ENCODE measurements around the gene MPC1L. TPM values are rescaled to one million over a fixed set of nuclear protein-coding genes. Genes with fewer than 3 reads are reported as not detected.
"Not testable (repeated sequence)": the region's sequence is repeated elsewhere in the genome, so short reads cannot be mapped to it uniquely, and the experiment has no call there.

MPC1L gene
- not detected in 2 replicates for total RNA-seq
- not detected for polyA plus RNA-seq (2012)

DNA sequence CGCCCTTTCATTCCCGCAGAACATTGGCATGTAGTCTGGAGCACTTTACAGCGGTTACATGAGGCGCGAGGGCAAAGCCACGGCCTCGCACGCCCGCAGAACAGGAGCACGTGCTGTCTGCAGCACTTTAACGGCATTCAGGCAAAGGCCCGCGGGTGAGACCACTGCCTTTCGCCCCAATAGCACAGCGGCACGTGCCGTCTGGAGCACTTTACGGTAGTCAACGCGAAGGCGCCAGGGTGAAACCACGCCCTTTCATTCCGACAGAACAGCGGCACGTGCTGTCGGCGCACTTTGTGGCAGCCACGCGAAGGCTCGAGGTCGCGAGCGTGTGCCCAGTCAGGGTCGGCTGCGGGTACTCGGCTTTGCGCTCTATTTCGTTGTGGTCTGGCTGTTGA, at the start of gene MPC1L:
Gene MPC1L (plus strand): TSS at position 290 of the 398 bp plus-strand sequence. CDS start 138 bp downstream, outside the sequence.
- DNase-seq (ENCODE audit: low read depth), result no peak

DNA sequence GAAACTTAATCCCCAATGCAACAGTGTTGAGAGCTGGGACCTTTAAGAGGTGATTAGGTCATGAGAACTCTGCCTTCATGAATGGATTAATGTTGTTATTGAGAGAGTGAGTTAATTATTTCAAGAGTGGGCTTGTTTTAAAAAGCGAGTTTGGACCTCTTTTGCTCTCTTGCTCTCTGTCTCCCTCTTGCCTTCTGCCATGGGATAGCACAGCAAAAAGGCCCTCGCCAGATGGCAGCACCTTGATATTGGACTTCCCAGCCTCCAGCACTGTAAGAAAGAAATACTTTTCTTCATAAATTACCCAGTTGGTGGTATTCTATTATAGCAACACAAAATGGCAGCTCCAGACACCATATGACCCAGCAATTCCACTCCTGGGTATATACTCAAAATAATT, 49.5 kb upstream of the MPC1L start:
- DNase-seq (ENCODE audit: low read depth), result no peak

DNA sequence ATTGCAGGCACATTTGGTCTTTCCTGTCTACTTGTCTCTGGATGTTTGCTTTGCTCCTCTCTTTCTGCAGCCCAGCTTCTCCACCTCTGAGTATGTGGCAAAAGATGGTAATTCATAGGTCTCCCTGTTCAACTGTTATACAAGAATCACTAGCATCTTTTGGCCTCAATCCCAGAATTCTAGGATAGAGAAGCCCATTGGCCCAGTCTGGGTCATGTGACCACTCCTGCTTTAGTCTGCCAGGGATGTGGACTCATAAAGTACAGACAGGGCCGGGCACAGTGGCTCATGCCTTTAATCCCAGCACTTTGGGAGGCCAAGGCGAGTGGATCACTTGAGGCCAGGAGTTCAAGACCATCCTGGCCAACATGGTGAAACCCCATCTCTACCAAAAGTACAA, 47.8 kb upstream of the MPC1L start:
- not testable (repeated sequence) for DNase-seq (ENCODE audit: low read depth)

- DNase-seq (ENCODE audit: low read depth), result no peak
These were observed 46.9 kb upstream of the MPC1L start for GRCh38 chrX:40576291-40576690.

DNA sequence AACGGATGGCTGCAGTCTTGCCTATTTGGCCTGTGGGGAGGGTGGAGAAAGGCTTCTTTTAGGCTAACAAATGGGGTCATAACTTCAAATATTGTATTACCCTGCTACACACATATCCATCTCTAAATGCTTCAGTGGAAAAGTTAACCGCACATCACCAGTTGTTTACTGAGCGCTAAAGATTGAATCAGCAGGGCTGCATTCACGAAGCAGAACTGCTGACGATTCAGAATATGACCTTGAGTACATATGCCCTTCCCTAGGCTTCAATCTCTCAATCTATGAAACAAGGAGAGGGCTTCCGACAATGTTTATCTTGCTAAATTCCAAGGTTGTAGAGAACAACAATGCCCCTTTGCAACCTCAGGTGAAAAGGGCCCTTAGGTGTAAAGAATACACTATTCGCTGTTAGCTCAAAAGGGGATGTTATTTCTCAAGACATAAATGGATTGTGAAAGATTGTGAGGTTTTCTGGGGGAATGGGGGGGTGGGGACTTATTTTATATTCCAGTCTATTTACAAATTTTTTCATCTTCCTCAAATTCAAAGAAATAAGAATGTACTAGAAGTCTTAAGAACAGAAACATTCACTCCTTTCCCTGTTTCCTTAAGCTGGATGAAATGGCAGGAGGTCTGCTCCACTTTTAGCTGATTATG, 45.1 kb upstream of the MPC1L start:
- DNase-seq (ENCODE audit: low read depth), result no peak

DNA sequence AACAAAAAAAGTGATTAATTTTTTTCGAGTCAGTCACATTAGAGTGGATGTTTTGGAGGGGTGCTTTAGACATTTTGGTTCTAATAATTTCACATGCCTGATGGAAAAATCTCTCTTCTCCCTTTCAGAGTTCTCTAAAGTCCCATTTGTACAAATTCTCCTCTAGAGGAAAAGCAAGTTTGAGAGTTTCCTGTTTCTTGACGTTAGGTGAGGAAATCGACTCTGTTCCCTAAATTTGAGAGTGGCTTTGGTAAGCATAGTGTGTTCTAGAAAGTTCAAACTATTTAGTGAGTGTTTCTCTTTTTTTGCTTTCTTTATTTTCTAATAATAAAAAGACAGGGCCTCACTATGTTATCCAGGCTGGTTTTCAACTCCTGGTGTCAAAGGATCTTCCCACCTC, 44.1 kb upstream of the MPC1L start:
- no peak for DNase-seq (ENCODE audit: low read depth)

- DNase-seq (ENCODE audit: low read depth), result no peak
These were observed 43.2 kb upstream of the MPC1L start for GRCh38 chrX:40579900-40580536.

GRCh38 chrX:40580537-40581335, 42.5 kb upstream of the MPC1L start, which contains the start of gene ATP6AP2:
ATP6AP2 (plus strand) TSS chrX:40580970; CDS start chrX:40581066, 96 bp downstream.
- DNase-seq (ENCODE audit: low read depth), result peak; percentile 95

GRCh38 chrX:40581336-40581920, 41.8 kb upstream of the MPC1L start:
- no peak for DNase-seq (ENCODE audit: low read depth)

DNA sequence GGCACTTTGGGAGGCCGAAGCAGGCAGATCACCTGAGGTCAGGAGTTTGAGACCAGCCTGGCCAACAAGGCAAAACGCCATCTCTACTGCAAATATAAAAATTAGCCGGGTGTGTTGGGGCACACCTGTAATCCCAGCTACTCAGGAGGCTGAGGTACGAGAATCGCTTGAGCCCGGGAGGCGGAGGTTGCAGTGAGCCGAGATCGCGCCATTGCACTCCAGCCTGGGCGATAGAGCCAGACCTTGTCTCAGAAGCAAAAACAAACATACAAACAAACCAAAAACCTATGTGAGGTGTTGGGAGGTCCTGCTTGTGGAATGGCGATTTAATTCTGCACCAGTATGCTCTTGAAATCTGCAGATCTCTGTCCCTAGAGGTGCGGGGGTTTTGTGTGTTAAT, 41.0 kb upstream of the MPC1L start:
- not testable (repeated sequence) for DNase-seq (ENCODE audit: low read depth)

GRCh38 chrX:40582811-40583210, 40.4 kb upstream of the MPC1L start:
- DNase-seq (ENCODE audit: low read depth), result no peak

- not testable (repeated sequence) for DNase-seq (ENCODE audit: low read depth)
These were observed 35.6 kb upstream of the MPC1L start for GRCh38 chrX:40587623-40588022.

DNA sequence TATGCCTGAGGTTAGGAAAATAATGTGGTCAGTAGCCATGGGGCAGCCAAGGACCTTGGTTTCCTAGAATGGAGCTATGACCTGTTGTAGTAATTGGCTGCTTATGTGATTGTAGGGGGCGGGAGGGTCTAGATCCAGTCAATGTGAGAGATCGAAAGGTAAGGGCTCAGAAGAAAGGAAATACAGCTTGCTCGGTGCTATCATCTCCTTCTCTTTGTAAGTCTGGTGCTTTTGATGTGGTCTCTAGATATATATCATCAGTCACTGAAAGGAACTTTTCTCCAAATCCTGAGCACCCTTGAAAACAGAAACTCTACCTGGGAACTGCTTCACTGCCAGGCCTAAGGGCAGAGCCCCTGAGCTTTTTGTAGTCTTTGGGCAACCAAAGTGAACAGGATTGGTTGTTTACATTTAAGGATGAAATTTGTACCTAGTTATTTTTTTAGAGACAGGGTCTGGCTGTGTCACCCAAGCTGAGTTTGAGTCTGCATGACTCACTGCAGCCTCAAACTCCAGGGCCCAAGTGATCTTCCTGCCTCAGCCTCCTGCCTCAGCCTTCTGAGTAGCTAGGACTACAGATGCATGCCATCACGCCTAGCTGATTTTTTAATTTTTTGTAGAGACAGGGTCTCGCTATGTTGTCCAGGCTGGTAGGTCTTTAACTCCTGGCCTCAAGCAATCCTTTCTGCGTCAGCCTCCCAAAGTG, 33.5 kb upstream of the MPC1L start:
- DNase-seq (ENCODE audit: low read depth), result not testable (repeated sequence)

DNA sequence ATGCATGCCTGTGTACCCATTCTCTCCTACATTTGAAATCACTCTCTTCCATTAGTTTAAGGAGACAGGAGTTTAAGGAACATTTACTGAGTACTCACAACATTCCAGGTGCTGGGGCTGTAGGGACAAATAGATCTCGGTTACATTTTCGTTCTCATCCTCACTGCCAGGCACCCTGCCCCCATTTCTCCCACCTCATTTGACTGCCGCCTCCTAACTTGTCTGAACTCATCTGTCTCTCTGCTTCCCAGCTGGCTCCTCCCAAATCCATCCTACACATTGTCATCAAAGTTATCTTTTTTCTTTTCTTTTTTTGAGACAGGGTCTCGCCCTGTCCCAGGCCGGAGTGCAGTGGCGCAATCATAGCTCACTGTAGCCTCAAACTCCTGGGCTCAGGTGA, 19.8 kb upstream of the MPC1L start:
- DNase-seq (ENCODE audit: low read depth), result no peak

- DNase-seq (ENCODE audit: low read depth), result no peak
These were observed 15.8 kb upstream of the MPC1L start for GRCh38 chrX:40607381-40607780.

DNA sequence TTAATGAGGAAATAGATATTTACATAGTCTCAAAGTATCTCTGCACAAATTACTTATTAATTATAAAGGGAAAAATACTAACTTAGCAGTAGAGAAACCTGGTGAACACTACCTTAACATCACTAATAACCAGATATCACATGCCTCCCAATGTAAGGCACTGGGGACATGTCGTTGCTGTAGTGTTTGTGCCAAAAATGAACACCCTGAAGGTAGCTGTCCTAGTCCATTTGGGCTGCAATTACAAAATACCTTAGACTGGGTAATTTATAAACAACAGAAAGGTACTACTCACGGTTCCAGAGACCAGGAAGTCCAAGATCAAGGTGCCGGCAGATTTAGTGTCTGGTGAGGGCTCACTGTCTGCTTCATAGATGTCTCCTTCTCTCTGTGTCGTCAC, 10.7 kb upstream of the MPC1L start:
- DNase-seq (ENCODE audit: low read depth), result no peak

- DNase-seq (ENCODE audit: low read depth), result no peak
These were observed 7.3 kb upstream of the MPC1L start for GRCh38 chrX:40615976-40616375.

GRCh38 chrX:40617566-40617965, 5.7 kb upstream of the MPC1L start:
- no peak for DNase-seq (ENCODE audit: low read depth)

GRCh38 chrX:40622479-40623138, 619 bp upstream of the MPC1L start:
- DNase-seq (ENCODE audit: low read depth), result no peak

DNA sequence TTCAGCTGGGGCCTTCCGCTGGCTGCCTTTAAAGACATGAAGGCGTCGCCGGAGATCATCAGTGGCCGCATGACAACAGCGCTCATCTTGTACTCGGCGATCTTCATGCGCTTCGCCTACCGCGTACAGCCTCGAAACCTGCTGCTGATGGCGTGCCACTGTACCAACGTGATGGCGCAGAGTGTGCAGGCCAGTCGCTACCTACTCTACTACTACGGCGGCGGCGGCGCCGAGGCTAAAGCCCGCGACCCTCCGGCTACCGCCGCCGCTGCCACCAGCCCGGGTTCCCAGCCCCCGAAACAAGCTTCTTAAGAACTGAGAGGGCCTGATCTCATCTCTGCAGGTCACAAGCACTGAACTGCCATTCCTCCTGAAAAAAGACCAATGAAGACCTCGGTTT, 437 bp downstream of the MPC1L start:
- no peak for DNase-seq (ENCODE audit: low read depth)

DNA sequence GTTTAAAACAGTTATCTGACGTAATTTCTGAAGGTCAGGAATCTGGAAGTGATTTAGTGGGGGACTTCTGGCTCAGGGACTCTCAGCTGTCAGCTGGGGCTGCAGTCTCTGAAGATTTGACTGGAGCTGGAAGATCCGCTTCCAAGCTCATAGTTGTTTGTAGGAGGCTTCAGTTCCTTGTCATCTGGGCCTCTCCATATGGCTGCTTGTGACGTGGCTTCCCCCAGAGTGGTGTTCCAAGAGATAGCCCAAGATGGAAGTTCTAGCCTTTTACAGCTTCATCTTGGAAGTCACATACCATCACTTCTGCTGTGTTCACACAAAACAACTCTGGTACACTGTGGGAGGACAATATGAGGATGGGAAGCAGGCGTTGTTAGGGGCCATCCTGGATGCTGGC, 2.1 kb downstream of the MPC1L start:
- DNase-seq (ENCODE audit: low read depth), result no peak

Data from myocyte (in vitro differentiated cells).